IPS-15b (cell line): ENCODE results near the gene CEP83.

Source experiments
- H3K27me3 ChIP-seq: one replicate; pipeline ENCODE4 v1.6.1; 2013; ENCODE audit warnings: low read length; ENCODE audit not compliant: control insufficient read depth, insufficient read depth
- H3K36me3 ChIP-seq: one replicate; pipeline ENCODE4 v1.6.1; 2013; ENCODE audit warnings: low read length; ENCODE audit not compliant: control insufficient read depth, insufficient read depth
- H3K4me1 ChIP-seq: one replicate; pipeline ENCODE4 v1.6.1; 2013; ENCODE audit warnings: mild to moderate bottlenecking, low read length; ENCODE audit not compliant: control insufficient read depth, insufficient read depth
- H3K4me3 ChIP-seq: one replicate; pipeline ENCODE4 v1.5.1; 2013; ENCODE audit warnings: low read depth, low read length
- H3K9ac ChIP-seq: one replicate; pipeline ENCODE4 v1.6.1; 2013; ENCODE audit warnings: low read depth, mild to moderate bottlenecking, low read length
- H3K9me3 ChIP-seq: one replicate; pipeline ENCODE4 v1.6.1; 2013; ENCODE audit warnings: mild to moderate bottlenecking, low read length; ENCODE audit not compliant: control insufficient read depth, insufficient read depth

CEP83 gene

DNA sequence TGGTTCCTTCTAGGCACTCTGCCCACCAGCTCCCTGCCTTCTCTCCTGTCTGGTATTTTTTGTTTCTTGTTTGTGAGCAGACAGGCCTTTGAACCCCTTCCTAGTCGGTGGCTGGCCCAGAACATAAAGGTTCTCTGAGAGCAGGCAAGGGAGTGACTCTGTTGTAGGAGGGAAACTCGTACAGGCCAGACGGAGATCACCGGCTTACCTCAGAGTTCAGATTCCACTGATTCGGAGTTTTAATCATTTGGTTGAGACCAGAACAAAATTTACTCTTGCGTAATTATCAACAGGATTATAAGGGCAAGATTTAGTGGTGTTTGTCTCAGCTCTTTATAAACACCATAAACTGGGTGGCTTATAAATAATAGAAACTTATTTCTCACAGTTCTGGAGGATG lies 182.9 kb downstream of the CEP83 start:
- Histone ChIP-seq H3K9ac (no peak overlapping the region), H3K27me3 (no peaks in the 10 kb centered on the region), H3K4me1 (no peaks in the 10 kb centered on the region), H3K9me3 (no peaks in the 10 kb centered on the region), H3K4me3 (no peak overlapping the region), H3K36me3 (no peaks in the 10 kb centered on the region)

DNA sequence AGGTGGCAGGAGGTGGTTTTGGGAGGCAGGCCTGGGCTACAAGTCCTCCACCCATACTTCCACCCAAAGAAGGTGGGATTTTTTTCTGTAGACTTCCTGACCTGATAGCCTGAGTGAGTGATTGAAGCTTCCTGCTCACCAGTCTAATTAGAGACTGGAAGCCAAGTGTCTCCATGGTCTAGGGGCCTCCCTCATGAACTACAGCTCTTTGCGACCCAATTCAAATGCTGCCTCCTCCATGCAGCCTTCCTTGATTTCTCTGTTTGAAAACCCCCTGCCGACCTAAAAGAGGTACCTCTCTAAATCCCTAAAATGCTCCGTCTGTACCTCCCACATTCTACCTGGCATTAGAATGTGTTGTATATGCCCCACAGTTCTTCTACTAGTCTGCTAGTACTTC lies 186.4 kb downstream of the CEP83 start:
- H3K4me3 ChIP-seq: no peak overlapping the region
- no peaks in the 10 kb centered on the region for H3K9me3 ChIP-seq
- no peaks in the 10 kb centered on the region for H3K36me3 ChIP-seq
- H3K4me1 ChIP-seq: peaks cover 3% of the 10 kb centered on the region
- H3K27me3 ChIP-seq: no peaks in the 10 kb centered on the region
- H3K9ac ChIP-seq: no peak overlapping the region

GRCh38 chr12:94272280-94272679 lies 187.4 kb downstream of the CEP83 start:
- Histone ChIP-seq H3K9me3 (no peaks in the 10 kb centered on the region), H3K27me3 (no peaks in the 10 kb centered on the region), H3K36me3 (no peaks in the 10 kb centered on the region), H3K4me3 (no peak overlapping the region), H3K4me1 (peaks cover 3% of the 10 kb centered on the region), H3K9ac (no peak overlapping the region)

GRCh38 chr12:94271351-94271750 lies 188.3 kb downstream of the CEP83 start:
- Histone ChIP-seq H3K4me3 (no peak overlapping the region), H3K27me3 (no peaks in the 10 kb centered on the region), H3K9ac (no peak overlapping the region), H3K4me1 (peaks cover 3% of the 10 kb centered on the region), H3K36me3 (no peaks in the 10 kb centered on the region), H3K9me3 (no peaks in the 10 kb centered on the region)

GRCh38 chr12:94269316-94269999 lies 190.2 kb downstream of the CEP83 start:
- no peaks in the 10 kb centered on the region for H3K9me3 ChIP-seq
- peaks cover 5% of the 10 kb centered on the region for H3K4me1 ChIP-seq
- no peaks in the 10 kb centered on the region for H3K36me3 ChIP-seq
- no peak overlapping the region for H3K4me3 ChIP-seq
- no peaks in the 10 kb centered on the region for H3K27me3 ChIP-seq
- no peak overlapping the region for H3K9ac ChIP-seq

- Histone ChIP-seq H3K9ac (no peak overlapping the region), H3K36me3 (no peaks in the 10 kb centered on the region), H3K4me3 (no peak overlapping the region), H3K9me3 (no peaks in the 10 kb centered on the region), H3K27me3 (no peaks in the 10 kb centered on the region), H3K4me1 (peaks cover 14% of the 10 kb centered on the region)
Measured at GRCh38 chr12:94267921-94268471, 191.7 kb downstream of the CEP83 start.

DNA sequence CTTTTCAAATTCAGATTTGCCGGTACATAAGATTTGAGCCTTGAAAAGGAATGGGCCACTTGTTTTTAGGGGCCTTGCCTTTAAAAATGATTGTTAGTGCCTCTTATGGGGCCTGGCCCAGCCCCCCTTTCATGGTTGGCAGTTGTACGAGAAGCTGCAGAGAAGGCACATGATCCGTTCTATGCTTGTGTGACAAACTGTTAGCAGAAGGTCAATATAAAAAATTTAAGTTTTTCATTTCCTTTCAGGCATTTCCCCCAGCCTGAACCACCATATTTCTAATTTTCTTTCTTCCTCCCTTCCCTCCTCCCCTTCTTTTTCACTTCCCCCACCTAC lies 192.2 kb downstream of the CEP83 start:
- Histone ChIP-seq H3K27me3 (peaks cover 2% of the 10 kb centered on the region), H3K4me3 (no peak overlapping the region), H3K4me1 (peaks cover 19% of the 10 kb centered on the region), H3K9ac (no peak overlapping the region), H3K36me3 (no peaks in the 10 kb centered on the region), H3K9me3 (no peaks in the 10 kb centered on the region)

DNA sequence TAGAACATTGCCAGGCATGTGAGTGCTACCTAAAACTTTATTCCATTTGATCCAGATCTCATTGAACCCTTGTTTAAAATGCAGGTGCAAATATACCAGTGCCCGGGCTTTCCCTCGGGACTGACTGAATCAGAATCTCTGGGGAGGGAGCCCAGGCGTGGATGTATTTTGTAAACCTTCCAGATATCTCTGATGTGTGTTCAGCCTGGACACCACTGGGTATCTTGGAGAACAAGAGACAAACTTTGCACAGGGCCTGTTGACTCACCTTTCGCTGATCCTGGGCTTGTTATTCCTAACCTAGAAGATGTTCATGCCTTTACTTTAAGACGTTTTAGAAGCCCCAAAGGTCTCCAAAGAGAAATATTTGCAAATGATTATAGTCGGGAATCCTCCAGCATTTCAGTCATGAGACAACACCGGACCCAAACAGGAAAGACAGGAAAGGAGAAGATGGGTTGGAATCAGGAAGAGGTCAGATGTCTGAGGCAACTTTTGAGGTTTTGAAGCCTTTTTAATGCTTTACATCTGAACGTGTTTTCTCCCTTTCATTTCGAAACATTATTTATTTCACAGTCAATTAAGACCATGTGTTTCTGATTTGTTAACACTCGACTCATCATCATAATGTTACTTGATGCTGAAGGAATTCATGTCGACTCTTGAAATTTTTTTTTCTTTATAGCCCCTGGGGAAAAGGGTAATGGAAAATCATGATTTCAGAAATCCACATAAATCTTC lies 192.7 kb downstream of the CEP83 start:
- Histone ChIP-seq H3K27me3 (peaks cover 3% of the 10 kb centered on the region), H3K9me3 (no peaks in the 10 kb centered on the region), H3K4me1 (peaks cover 24% of the 10 kb centered on the region), H3K4me3 (no peak overlapping the region), H3K36me3 (no peaks in the 10 kb centered on the region), H3K9ac (no peak overlapping the region)

- H3K9me3 ChIP-seq: no peaks in the 10 kb centered on the region
- no peak overlapping the region for H3K9ac ChIP-seq
- H3K4me3 ChIP-seq: no peak overlapping the region
- H3K36me3 ChIP-seq: no peaks in the 10 kb centered on the region
- peaks cover 32% of the 10 kb centered on the region for H3K4me1 ChIP-seq
- H3K27me3 ChIP-seq: peaks cover 3% of the 10 kb centered on the region
Measured at GRCh38 chr12:94265966-94266745, 193.5 kb downstream of the CEP83 start.

- Histone ChIP-seq H3K4me3 (no peak overlapping the region), H3K9me3 (no peaks in the 10 kb centered on the region), H3K27me3 (peaks cover 3% of the 10 kb centered on the region), H3K36me3 (no peaks in the 10 kb centered on the region), H3K4me1 (peaks cover 39% of the 10 kb centered on the region), H3K9ac (no peak overlapping the region)
Measured at GRCh38 chr12:94265539-94265938, 194.1 kb downstream of the CEP83 start.

DNA sequence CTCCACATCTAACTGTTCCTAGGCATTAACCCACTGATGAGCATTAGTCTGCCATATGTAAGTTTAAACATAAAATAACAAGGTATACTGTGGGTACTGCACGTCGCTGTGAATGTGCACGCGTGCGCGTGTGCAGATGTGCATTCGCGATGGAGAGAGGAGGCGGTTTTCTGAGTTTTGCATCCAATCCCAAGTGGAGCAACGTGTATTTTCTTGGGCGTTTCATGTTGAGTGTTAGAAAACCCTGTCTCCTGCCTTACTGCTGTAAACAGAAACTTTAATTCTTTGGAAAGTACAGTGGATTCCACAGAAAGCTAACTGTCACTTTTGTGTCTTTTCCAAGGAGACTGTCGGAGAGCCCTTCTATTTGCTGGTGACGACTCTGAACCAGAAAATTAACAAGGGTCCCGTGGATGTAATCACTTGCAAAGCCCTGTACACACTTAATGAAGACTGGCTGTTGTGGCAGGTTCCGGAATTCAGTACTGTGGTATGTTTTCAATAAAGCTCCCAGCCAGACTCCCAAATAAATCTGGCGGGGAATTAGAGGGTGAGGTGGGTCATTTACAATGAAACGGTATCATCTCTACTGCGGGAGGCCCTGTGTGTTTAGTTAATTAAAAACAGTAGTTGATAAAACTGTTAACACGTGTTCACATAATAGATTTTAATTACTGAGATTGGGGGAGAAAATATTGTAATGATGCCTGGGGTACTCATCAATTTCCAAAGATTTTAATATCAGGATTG lies 194.8 kb downstream of the CEP83 start:
- peaks cover 38% of the 10 kb centered on the region for H3K4me1 ChIP-seq
- no peak overlapping the region for H3K4me3 ChIP-seq
- peaks cover 3% of the 10 kb centered on the region for H3K27me3 ChIP-seq
- no peak overlapping the region for H3K9ac ChIP-seq
- no peaks in the 10 kb centered on the region for H3K36me3 ChIP-seq
- no peaks in the 10 kb centered on the region for H3K9me3 ChIP-seq
